Neural crest cell (in vitro differentiated cells): ENCODE measurements around the gene LZTR1. TPM values are rescaled to one million over a fixed set of nuclear protein-coding genes. Genes with fewer than 3 reads are reported as not detected.

ENCODE experiments used
- DNase-seq: peaks from one replicate; pipeline ENCODE4 v3.0.0; 2021; ENCODE audit warnings: low read depth, mixed read lengths, low spot score
- H3K27ac Mint-ChIP-seq: one replicate; pipeline ENCODE4 v1.8.0; 2021; ENCODE audit warnings: mild to moderate bottlenecking, mixed read lengths; ENCODE audit not compliant: unreplicated experiment
- H3K27me3 Mint-ChIP-seq: 2 replicates; pipeline ENCODE4 v1.8.0; 2021; ENCODE audit warnings: low read depth, mild to moderate bottlenecking, mixed read lengths
- H3K36me3 Mint-ChIP-seq: 2 replicates; pipeline ENCODE4 v1.8.0; 2021; ENCODE audit warnings: low read depth, mild to moderate bottlenecking, mixed read lengths
- H3K4me1 Mint-ChIP-seq: 2 replicates; pipeline ENCODE4 v1.8.0; 2021; ENCODE audit warnings: mixed read lengths
- H3K4me3 Mint-ChIP-seq: one replicate; pipeline ENCODE4 v1.8.0; 2021; ENCODE audit warnings: mild to moderate bottlenecking, mixed read lengths
- H3K9me3 Mint-ChIP-seq: 2 replicates; pipeline ENCODE4 v1.8.0; 2021; ENCODE audit warnings: mixed read lengths
- CTCF ChIP-seq: fragments of 200-600 bp; sonication (generic); conservative IDR thresholded peaks from 2 replicates; pipeline ENCODE4 v1.5.0; 2021; ENCODE audit warnings: antibody characterized with exemption, mild to moderate bottlenecking
- total RNA-seq: library from RNA; stranded (reverse); gene quantifications from 2 replicates; pipeline ENCODE4 v1.2.1, GENCODE V29; 2021

LZTR1 gene
- total RNA-seq, 1 donor from 2014 or later: 94.5 TPM

- no peak overlapping the region for H3K27ac Mint-ChIP-seq
- peak overlapping the region; percentile 100 for H3K4me3 Mint-ChIP-seq
Measured at GRCh38 chr22:20983081-20983771, 1.1 kb downstream of the LZTR1 start.

GRCh38 chr22:20985720-20986119 lies 3.6 kb downstream of the LZTR1 start:
- peaks cover 5% of the 10 kb centered on the region for H3K36me3 Mint-ChIP-seq
- no peak for DNase-seq
- no peak for TF ChIP-seq CTCF
- peak overlapping the region; percentile 58 for H3K4me3 Mint-ChIP-seq
- H3K27me3 Mint-ChIP-seq: no peaks in the 10 kb centered on the region
- H3K9me3 Mint-ChIP-seq: no peaks in the 10 kb centered on the region
- peaks cover 27% of the 10 kb centered on the region for H3K4me1 Mint-ChIP-seq
- H3K27ac Mint-ChIP-seq: no peak overlapping the region

More at GRCh38 chr22:20983081-20983771, 1.1 kb downstream of the LZTR1 start:
- Mint-ChIP-seq H3K4me1 (peaks cover 45% of the 10 kb centered on the region), H3K9me3 (no peaks in the 10 kb centered on the region), H3K36me3 (peaks cover 5% of the 10 kb centered on the region), H3K27me3 (no peaks in the 10 kb centered on the region)
- no peak for TF ChIP-seq CTCF
- DNase-seq: no peak

GRCh38 chr22:20986365-20986764 lies 4.3 kb downstream of the LZTR1 start:
- no peak for DNase-seq
- no peak overlapping the region for H3K27ac Mint-ChIP-seq
- H3K9me3 Mint-ChIP-seq: no peaks in the 10 kb centered on the region
- no peaks in the 10 kb centered on the region for H3K27me3 Mint-ChIP-seq
- TF ChIP-seq CTCF: no peak
- peaks cover 5% of the 10 kb centered on the region for H3K36me3 Mint-ChIP-seq
- peaks cover 21% of the 10 kb centered on the region for H3K4me1 Mint-ChIP-seq
- no peak overlapping the region for H3K4me3 Mint-ChIP-seq

- peaks cover 5% of the 10 kb centered on the region for H3K36me3 Mint-ChIP-seq
- H3K4me3 Mint-ChIP-seq: peak overlapping the region; percentile 41
- no peak overlapping the region for H3K27ac Mint-ChIP-seq
- H3K9me3 Mint-ChIP-seq: no peaks in the 10 kb centered on the region
- no peak for DNase-seq
- no peak for TF ChIP-seq CTCF
- H3K27me3 Mint-ChIP-seq: no peaks in the 10 kb centered on the region
- H3K4me1 Mint-ChIP-seq: peaks cover 18% of the 10 kb centered on the region
Measured at GRCh38 chr22:20987375-20987774, 5.3 kb downstream of the LZTR1 start.

GRCh38 chr22:20988573-20989322 lies 6.7 kb downstream of the LZTR1 start:
- no peak for DNase-seq
- no peak overlapping the region for H3K4me3 Mint-ChIP-seq
- H3K36me3 Mint-ChIP-seq: peaks cover 5% of the 10 kb centered on the region
- peaks cover 4% of the 10 kb centered on the region for H3K4me1 Mint-ChIP-seq
- H3K27me3 Mint-ChIP-seq: no peaks in the 10 kb centered on the region
- H3K27ac Mint-ChIP-seq: no peak overlapping the region
- TF ChIP-seq CTCF: no peak
- no peaks in the 10 kb centered on the region for H3K9me3 Mint-ChIP-seq
